ENCODE results near the gene NFAT5.
"Not testable (repeated sequence)": the region's sequence is repeated elsewhere in the genome, so short reads cannot be mapped to it uniquely, and the experiment has no call there.

The NFAT5 gene

DNA sequence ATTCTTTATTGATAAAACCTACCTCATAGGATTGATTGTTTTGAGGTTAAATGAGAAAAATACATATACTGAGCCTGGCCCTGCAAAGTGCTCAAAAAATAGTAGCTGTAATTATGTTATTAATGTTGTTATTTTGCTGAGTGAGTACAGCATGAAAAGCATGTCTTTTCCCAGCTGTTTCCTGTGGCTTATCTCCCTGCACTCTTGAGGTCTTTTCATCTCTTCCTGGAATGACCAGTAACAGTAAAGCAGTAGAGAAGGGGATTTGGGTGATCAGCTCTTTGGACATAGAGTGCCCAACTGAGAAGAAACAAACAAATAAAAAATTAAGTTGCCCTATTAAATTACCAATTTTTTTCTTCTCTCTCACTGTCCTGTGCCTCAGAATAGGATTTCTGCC is 53.7 kb downstream of the NFAT5 start:
- Histone ChIP-seq H3K4me1 (ENCODE audit: control insufficient read depth in 1 of 2, insufficient read depth in 1 of 2, low read depth in 1 of 2, low read length in 1 of 2) (peaks cover 16 to 28% of the 10 kb centered on the region in 2 experiments), H3K36me3 (peaks cover 4% of the 10 kb centered on the region), H3K27me3 (no peaks in the 10 kb centered on the region), H3K4me3 (ENCODE audit: low read depth in 1 of 2, low read length in 1 of 2) (no peak overlapping the region), H3K9me3 (no peaks in the 10 kb centered on the region), H3K27ac (no peak overlapping the region)
- TF ChIP-seq, protein P1, sequence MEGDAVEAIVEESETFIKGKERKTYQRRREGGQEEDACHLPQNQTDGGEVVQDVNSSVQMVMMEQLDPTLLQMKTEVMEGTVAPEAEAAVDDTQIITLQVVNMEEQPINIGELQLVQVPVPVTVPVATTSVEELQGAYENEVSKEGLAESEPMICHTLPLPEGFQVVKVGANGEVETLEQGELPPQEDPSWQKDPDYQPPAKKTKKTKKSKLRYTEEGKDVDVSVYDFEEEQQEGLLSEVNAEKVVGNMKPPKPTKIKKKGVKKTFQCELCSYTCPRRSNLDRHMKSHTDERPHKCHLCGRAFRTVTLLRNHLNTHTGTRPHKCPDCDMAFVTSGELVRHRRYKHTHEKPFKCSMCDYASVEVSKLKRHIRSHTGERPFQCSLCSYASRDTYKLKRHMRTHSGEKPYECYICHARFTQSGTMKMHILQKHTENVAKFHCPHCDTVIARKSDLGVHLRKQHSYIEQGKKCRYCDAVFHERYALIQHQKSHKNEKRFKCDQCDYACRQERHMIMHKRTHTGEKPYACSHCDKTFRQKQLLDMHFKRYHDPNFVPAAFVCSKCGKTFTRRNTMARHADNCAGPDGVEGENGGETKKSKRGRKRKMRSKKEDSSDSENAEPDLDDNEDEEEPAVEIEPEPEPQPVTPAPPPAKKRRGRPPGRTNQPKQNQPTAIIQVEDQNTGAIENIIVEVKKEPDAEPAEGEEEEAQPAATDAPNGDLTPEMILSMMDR (IDR thresholded peaks at IDR 0.05), result no peak

GRCh38 chr16:69620573-69620972 is 54.8 kb downstream of the NFAT5 start:
- H3K27me3 ChIP-seq, result no peaks in the 10 kb centered on the region
- no peak overlapping the region for H3K4me3 ChIP-seq (ENCODE audit: low read depth in 1 of 2, low read length in 1 of 2)
- no peaks in the 10 kb centered on the region for H3K9me3 ChIP-seq
- peaks cover 7 to 20% of the 10 kb centered on the region in 2 experiments for H3K4me1 ChIP-seq (ENCODE audit: control insufficient read depth in 1 of 2, insufficient read depth in 1 of 2, low read depth in 1 of 2, low read length in 1 of 2)
- H3K36me3 ChIP-seq, result peaks cover 4% of the 10 kb centered on the region
- TF ChIP-seq, protein P1 (IDR thresholded peaks at IDR 0.05), result no peak
- H3K27ac ChIP-seq, result no peak overlapping the region

- TF ChIP-seq, protein P1 (IDR thresholded peaks at IDR 0.05), result no peak
Observed at GRCh38 chr16:69621225-69621624, 55.5 kb downstream of the NFAT5 start.

GRCh38 chr16:69626256-69626655 is 60.5 kb downstream of the NFAT5 start:
- TF ChIP-seq, protein P1 (IDR thresholded peaks at IDR 0.05), result no peak
- Histone ChIP-seq H3K36me3 (peaks cover 23% of the 10 kb centered on the region), H3K4me3 (ENCODE audit: low read depth in 1 of 2, low read length in 1 of 2) (no peak overlapping the region), H3K4me1 (ENCODE audit: control insufficient read depth in 1 of 2, insufficient read depth in 1 of 2, low read depth in 1 of 2, low read length in 1 of 2) (no peaks in the 10 kb centered on the region), H3K9me3 (no peaks in the 10 kb centered on the region), H3K27me3 (no peaks in the 10 kb centered on the region), H3K27ac (no peak overlapping the region)

More at GRCh38 chr16:69621225-69621624, 55.5 kb downstream of the NFAT5 start:
- no peaks in the 10 kb centered on the region for H3K9me3 ChIP-seq
- H3K27me3 ChIP-seq, result no peaks in the 10 kb centered on the region
- H3K4me3 ChIP-seq (ENCODE audit: low read depth in 1 of 2, low read length in 1 of 2), result no peak overlapping the region
- H3K27ac ChIP-seq, result no peak overlapping the region
- H3K36me3 ChIP-seq, result peaks cover 6% of the 10 kb centered on the region
- H3K4me1 ChIP-seq (ENCODE audit: control insufficient read depth in 1 of 2, insufficient read depth in 1 of 2, low read depth in 1 of 2, low read length in 1 of 2), result peaks cover under 1 to 13% of the 10 kb centered on the region in 2 experiments

DNA sequence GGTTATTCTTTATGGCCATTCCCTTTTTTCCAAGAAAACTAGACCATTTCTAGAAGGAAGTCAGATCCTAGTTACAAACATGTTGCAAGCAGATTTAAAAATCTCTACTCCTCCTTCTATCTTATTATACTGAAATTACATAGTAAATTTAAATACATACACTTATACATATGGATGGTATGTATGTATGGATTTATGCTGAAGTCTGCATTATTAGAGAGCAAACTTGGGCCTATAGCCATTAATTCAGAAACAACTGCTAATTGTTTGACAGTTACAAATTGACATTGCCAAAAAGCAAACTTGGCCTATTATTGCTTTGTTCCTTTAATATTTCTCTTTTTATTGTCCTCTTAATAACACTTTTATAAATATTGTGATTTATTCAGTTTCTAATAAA is 67.1 kb downstream of the NFAT5 start:
- H3K36me3 ChIP-seq, result peaks cover 23% of the 10 kb centered on the region
- H3K4me1 ChIP-seq (ENCODE audit: control insufficient read depth in 1 of 2, insufficient read depth in 1 of 2, low read depth in 1 of 2, low read length in 1 of 2), result no peaks in the 10 kb centered on the region
- TF ChIP-seq, protein P1 (IDR thresholded peaks at IDR 0.05), result no peak
- no peak overlapping the region for H3K4me3 ChIP-seq (ENCODE audit: low read depth in 1 of 2, low read length in 1 of 2)
- H3K27ac ChIP-seq, result no peak overlapping the region
- H3K9me3 ChIP-seq, result no peaks in the 10 kb centered on the region
- H3K27me3 ChIP-seq, result no peaks in the 10 kb centered on the region

DNA sequence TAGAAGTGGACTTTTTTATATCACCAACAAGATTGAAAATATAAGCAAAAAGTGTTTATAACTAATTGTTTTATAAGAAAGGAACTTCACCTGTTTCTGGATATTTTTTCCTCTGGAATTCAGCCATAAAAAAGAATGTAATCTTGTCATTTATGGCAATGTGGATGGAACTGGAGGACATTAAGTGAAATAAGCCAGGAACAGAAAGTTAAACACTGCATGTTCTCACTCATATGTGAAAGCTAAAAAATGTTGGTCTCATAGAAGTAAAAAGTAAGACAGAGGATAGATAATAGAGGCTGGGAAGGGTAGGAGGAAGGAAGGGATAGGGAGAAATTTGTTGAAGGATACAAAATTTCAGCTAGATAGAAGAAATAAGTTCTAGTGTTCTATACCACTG is 67.6 kb downstream of the NFAT5 start:
- H3K36me3 ChIP-seq, result peaks cover 23% of the 10 kb centered on the region
- H3K4me1 ChIP-seq (ENCODE audit: control insufficient read depth in 1 of 2, insufficient read depth in 1 of 2, low read depth in 1 of 2, low read length in 1 of 2), result no peaks in the 10 kb centered on the region
- TF ChIP-seq, protein P1 (IDR thresholded peaks at IDR 0.05), result no peak
- no peak overlapping the region for H3K4me3 ChIP-seq (ENCODE audit: low read depth in 1 of 2, low read length in 1 of 2)
- H3K27ac ChIP-seq, result no peak overlapping the region
- no peaks in the 10 kb centered on the region for H3K27me3 ChIP-seq
- H3K9me3 ChIP-seq, result no peaks in the 10 kb centered on the region

DNA sequence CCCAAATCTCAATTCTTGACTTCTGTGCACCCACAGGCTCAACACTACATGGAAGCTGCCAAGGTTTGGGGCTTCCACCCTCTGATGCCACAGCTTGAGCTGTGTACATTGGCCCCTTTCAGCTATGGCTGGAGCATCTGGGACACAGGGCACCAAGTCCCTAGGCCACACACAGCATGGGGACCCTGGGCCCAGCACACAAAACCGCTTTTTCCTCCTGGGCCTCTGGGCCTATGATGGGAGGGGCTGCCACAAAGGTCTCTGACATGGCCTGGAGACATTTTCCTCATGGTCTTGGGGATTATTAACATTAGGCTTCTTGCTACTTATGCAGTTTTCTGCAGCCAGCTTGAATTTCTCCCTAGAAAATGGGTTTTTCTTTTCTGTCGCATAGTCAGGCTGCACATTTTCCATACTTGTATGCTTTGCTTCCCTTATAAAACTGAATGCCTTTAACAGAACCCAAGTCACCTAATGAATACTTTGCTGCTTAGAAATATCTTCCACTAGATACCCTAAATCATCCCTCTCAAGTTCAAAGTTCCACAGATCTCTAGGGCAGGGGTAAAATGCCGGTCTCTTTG is 70.9 kb downstream of the NFAT5 start:
- H3K36me3 ChIP-seq, result peaks cover 17% of the 10 kb centered on the region
- H3K4me1 ChIP-seq (ENCODE audit: control insufficient read depth in 1 of 2, insufficient read depth in 1 of 2, low read depth in 1 of 2, low read length in 1 of 2); H3K4me3 ChIP-seq (ENCODE audit: low read depth in 1 of 2, low read length in 1 of 2); H3K9me3 ChIP-seq; H3K27ac ChIP-seq; H3K27me3 ChIP-seq: not testable (repeated sequence)

DNA sequence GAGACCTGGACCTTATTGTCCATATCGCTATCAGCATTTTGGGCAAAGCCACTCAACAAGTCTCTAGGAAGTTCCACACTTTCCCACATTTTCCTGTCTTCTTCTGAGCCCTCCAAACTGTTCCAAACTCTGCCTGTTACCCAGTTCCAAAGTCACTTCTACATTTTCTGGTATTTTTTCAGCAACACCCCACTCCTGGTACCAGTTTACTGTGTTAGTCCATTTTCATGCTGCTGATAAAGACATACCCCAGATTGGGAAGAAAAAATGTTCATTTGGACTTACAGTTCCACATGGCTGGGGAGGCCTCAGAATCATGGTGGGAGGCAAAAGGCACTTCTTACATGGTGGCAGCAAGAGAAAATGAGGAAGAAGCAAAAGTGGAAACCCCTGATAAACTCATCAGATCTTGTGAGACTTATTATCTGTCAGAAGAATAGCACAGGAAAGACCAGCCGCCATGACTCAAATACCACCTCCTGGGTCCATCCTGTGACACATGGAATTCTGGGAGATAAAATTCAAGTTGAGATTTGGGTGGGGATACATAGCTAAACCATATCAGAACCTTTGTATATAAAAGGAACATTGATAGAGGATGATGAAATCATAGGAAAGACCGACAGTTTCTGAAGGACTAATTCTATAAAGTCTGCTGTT is 71.6 kb downstream of the NFAT5 start:
- not testable (repeated sequence) for H3K27me3 ChIP-seq; H3K27ac ChIP-seq; H3K4me1 ChIP-seq (ENCODE audit: control insufficient read depth in 1 of 2, insufficient read depth in 1 of 2, low read depth in 1 of 2, low read length in 1 of 2); H3K4me3 ChIP-seq (ENCODE audit: low read depth in 1 of 2, low read length in 1 of 2); H3K9me3 ChIP-seq
- peaks cover 17% of the 10 kb centered on the region for H3K36me3 ChIP-seq

Measured in neutrophil (primary cell).